ENCODE measurements around the gene SECTM1. TPM values are rescaled to one million over a fixed set of nuclear protein-coding genes. Genes with fewer than 3 reads are reported as not detected.
A peak's percentile ranks its signal among the peaks of the same experiment; 100 is the strongest.
"Not testable (repeated sequence)": the region's sequence is repeated elsewhere in the genome, so short reads cannot be mapped to it uniquely, and the experiment has no call there.

The SECTM1 gene
- total RNA-seq, 2 experiments from 2014 or later, result 0.72 to 0.74 TPM

- H3K4me3 Mint-ChIP-seq, result no peak overlapping the region
- no peaks in the 10 kb centered on the region for H3K36me3 Mint-ChIP-seq
- H3K27me3 Mint-ChIP-seq, result peaks cover 19% of the 10 kb centered on the region
- no peaks in the 10 kb centered on the region for H3K9me3 Mint-ChIP-seq
- DNase-seq, result no peak
- peaks cover 10% of the 10 kb centered on the region for H3K4me1 Mint-ChIP-seq
- H3K27ac Mint-ChIP-seq, result no peak overlapping the region
Measured at GRCh38 chr17:82355770-82356427, 22.3 kb upstream of the SECTM1 start.

DNA sequence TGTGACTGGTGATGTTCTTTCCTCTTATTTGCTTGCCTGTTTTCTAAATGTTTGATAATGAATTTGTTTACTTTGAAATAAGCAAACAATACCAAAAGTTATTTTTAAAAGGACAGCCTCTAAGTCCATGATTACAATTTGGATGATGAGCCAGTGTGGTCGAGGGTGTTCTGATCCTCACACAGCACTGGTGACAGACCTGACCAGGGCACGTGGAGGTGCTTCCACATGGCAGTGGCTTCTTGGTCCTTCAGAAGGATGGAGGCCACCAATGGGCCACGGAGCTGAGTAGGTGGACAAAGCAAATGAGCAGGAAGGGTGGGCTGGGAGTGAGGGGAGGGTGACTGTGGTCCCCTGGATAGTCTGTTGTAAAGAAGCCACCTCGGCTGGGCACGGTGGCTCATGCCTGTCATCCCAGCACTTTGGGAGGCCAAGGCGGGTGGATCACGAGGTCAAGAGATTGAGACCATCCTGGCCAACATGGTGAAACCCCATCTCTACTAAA, 21.3 kb upstream of the SECTM1 start:
- H3K36me3 Mint-ChIP-seq, result no peaks in the 10 kb centered on the region
- DNase-seq, result no peak
- H3K27ac Mint-ChIP-seq, result no peak overlapping the region
- H3K9me3 Mint-ChIP-seq, result no peaks in the 10 kb centered on the region
- H3K4me1 Mint-ChIP-seq, result peaks cover 10% of the 10 kb centered on the region
- no peak overlapping the region for H3K4me3 Mint-ChIP-seq
- H3K27me3 Mint-ChIP-seq, result peaks cover 19% of the 10 kb centered on the region

- no peaks in the 10 kb centered on the region for H3K9me3 Mint-ChIP-seq
- H3K27me3 Mint-ChIP-seq, result peaks cover 13% of the 10 kb centered on the region
- H3K4me3 Mint-ChIP-seq, result no peak overlapping the region
- H3K27ac Mint-ChIP-seq, result no peak overlapping the region
- no peak for DNase-seq
- peaks cover 7% of the 10 kb centered on the region for H3K4me1 Mint-ChIP-seq
- H3K36me3 Mint-ChIP-seq, result no peaks in the 10 kb centered on the region
Measured at GRCh38 chr17:82353484-82353883, 19.9 kb upstream of the SECTM1 start.

DNA sequence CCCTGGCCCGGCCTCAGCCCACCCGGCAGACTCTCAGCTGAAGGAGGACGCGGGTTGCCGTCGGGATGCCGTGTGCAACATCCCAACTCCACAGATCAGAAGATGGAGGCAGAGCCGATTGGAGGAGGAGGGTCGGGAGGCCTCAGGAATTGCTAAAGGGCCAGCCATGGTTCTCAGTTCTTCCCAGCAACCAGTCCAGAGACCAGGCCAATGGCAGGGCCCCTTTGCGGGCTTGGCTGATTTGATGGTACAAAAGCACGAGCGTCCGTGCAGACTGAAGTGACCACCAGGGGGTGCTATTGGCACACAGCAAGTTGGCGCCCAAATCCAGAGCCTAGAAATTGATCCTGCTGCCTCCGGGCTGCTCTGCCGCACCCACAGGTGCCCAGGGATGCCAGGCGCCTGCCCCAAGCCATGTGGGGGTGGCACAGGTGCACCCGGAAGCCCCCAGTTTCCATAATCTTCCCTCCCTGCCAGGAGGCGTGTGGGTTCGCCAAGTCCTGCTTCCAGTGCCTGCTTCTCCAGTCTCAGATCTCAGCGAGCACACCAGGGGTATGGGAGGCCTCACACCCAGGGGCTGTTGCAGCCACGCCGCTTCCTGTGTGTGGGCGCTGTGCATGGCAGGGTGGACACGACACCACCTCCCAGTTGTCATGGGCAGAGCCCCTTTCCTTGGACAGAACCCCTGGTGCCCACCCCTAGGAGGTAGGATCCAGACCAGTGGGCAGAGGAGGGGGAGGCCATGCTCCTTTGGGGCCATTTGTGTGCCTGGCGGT, 18.3 kb upstream of the SECTM1 start:
- Mint-ChIP-seq H3K27ac (no peak overlapping the region), H3K4me3 (no peak overlapping the region), H3K4me1 (no peaks in the 10 kb centered on the region), H3K9me3 (no peaks in the 10 kb centered on the region), H3K36me3 (no peaks in the 10 kb centered on the region), H3K27me3 (peaks cover 4% of the 10 kb centered on the region)
- DNase-seq, result peak; percentile 78

DNA sequence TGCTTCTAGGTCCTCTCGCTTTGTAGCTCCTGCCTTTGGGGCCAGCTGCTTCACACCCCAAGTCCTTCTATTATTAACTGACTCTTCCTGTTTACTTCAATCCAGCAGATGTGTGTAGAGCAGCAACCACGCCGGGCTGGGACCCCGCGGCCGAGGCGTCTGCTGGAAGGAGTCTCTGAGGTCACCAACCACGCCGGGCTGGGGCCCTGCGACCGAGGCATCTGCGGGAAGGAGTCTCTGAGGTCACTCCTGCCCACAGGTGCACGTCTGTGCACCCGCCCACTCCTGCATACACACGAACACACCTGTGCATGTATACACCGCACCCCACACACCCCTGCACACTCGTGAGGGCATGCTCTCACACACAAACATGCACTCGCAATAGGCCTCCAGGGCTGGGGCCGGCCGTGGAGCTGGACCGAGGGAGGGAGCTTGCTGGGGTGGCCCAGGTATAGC, 17.7 kb upstream of the SECTM1 start:
- no peaks in the 10 kb centered on the region for H3K36me3 Mint-ChIP-seq
- no peak for DNase-seq
- H3K27ac Mint-ChIP-seq, result no peak overlapping the region
- no peak overlapping the region for H3K4me3 Mint-ChIP-seq
- H3K27me3 Mint-ChIP-seq, result peaks cover 10% of the 10 kb centered on the region
- H3K9me3 Mint-ChIP-seq, result no peaks in the 10 kb centered on the region
- H3K4me1 Mint-ChIP-seq, result peaks cover 5% of the 10 kb centered on the region

GRCh38 chr17:82350182-82351030, 16.8 kb upstream of the SECTM1 start:
- Mint-ChIP-seq H3K4me1 (peaks cover 6% of the 10 kb centered on the region), H3K36me3 (no peaks in the 10 kb centered on the region), H3K9me3 (no peaks in the 10 kb centered on the region), H3K27ac (no peak overlapping the region), H3K4me3 (no peak overlapping the region), H3K27me3 (peaks cover 11% of the 10 kb centered on the region)
- peak; percentile 59 for DNase-seq

DNA sequence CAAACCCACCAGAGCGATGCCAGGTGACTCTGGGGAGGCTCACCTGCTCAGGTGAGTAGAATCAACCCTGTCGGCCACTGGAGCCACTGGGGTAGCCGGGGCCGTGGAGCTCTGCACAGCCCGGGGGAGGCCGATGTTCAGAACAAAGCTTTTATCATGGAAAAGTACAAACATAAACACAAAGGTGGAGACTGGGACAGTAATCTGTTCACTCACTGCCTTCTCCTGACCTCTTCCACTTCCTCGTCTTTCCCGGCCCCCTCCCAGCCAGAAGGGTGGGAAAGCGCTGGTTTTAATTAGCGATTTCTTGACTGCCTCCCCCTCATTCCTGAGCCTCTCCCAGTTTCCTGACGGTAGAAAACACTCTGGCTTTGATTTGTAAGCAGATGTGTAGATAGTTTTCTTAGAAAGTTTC, 15.7 kb upstream of the SECTM1 start:
- Mint-ChIP-seq H3K4me3 (no peak overlapping the region), H3K9me3 (no peaks in the 10 kb centered on the region), H3K27ac (no peak overlapping the region), H3K27me3 (peaks cover 7% of the 10 kb centered on the region), H3K36me3 (no peaks in the 10 kb centered on the region), H3K4me1 (peaks cover 6% of the 10 kb centered on the region)
- DNase-seq, result no peak

DNA sequence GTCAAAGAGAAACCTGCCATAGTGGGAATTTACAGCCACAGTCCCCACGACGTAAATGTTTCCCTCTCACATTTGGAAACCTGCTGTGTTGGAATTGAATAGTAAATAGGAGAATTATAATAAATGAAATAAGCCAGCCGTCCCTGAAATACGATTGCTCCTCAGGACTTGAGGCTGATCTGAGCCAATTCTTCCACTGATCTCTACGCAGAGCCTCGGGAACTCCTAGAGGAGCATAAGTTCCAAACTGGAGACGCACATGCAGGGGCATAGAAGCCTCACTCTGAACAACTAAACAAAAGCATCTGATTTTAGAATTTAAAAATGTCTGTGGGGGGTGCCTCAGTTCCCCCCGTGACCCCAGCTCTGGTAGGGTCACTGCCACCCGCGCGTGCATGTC, 15.3 kb upstream of the SECTM1 start:
- Mint-ChIP-seq H3K36me3 (no peaks in the 10 kb centered on the region), H3K4me1 (peaks cover 6% of the 10 kb centered on the region), H3K4me3 (no peak overlapping the region), H3K9me3 (no peaks in the 10 kb centered on the region), H3K27ac (no peak overlapping the region), H3K27me3 (peaks cover 7% of the 10 kb centered on the region)
- DNase-seq, result no peak

DNA sequence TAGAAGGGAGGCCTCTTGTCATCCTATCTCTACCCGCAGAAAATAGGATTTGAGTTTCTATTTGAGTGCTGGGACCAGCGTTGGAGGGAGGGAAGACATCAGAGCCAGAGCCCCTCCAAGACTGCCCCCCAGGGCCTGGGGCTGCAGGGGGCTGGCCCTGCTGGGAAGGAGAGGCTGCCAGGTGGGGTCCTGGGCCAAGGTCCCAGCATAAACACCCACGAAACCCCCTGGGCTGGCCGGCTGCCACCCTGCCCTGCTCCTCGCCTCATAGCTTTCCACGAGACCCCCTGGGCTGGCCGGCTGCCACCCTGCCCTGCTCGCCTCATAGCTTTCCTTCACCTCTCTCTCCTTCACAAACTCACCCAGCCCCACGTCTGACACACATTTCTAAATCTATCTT, 14.9 kb upstream of the SECTM1 start:
- DNase-seq, result no peak
- no peak overlapping the region for H3K27ac Mint-ChIP-seq
- H3K36me3 Mint-ChIP-seq, result no peaks in the 10 kb centered on the region
- no peak overlapping the region for H3K4me3 Mint-ChIP-seq
- peaks cover 7% of the 10 kb centered on the region for H3K27me3 Mint-ChIP-seq
- H3K9me3 Mint-ChIP-seq, result no peaks in the 10 kb centered on the region
- H3K4me1 Mint-ChIP-seq, result peaks cover 6% of the 10 kb centered on the region

DNA sequence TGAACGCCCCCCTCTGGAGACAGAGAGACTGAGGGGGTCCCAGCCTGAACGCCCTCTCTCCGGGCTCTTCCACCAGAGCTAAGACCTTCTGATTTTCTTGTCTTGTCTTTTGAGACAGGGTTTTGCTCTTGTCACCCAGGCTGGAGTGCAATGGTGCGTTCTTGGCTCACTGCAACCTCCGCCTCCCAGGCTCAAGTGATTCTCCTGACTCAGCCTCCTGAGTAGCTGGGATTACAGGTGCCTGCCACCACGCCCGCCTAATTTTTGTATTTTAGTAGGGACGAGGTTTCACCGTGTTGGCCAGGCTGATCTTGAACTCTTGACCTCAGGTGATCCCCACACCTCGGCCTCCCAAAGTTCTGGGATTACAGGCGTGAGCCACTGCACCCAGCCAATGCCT, 14.4 kb upstream of the SECTM1 start:
- H3K4me3 Mint-ChIP-seq, H3K27me3 Mint-ChIP-seq, H3K27ac Mint-ChIP-seq, H3K9me3 Mint-ChIP-seq, H3K4me1 Mint-ChIP-seq, H3K36me3 Mint-ChIP-seq, DNase-seq: not testable (repeated sequence)

GRCh38 chr17:82346342-82347300, 13.1 kb upstream of the SECTM1 start:
- H3K27ac Mint-ChIP-seq, result no peak overlapping the region
- DNase-seq, result no peak
- H3K9me3 Mint-ChIP-seq, result no peaks in the 10 kb centered on the region
- H3K4me3 Mint-ChIP-seq, result no peak overlapping the region
- H3K36me3 Mint-ChIP-seq, result no peaks in the 10 kb centered on the region
- H3K4me1 Mint-ChIP-seq, result peaks cover 6% of the 10 kb centered on the region
- peaks cover 7% of the 10 kb centered on the region for H3K27me3 Mint-ChIP-seq

DNA sequence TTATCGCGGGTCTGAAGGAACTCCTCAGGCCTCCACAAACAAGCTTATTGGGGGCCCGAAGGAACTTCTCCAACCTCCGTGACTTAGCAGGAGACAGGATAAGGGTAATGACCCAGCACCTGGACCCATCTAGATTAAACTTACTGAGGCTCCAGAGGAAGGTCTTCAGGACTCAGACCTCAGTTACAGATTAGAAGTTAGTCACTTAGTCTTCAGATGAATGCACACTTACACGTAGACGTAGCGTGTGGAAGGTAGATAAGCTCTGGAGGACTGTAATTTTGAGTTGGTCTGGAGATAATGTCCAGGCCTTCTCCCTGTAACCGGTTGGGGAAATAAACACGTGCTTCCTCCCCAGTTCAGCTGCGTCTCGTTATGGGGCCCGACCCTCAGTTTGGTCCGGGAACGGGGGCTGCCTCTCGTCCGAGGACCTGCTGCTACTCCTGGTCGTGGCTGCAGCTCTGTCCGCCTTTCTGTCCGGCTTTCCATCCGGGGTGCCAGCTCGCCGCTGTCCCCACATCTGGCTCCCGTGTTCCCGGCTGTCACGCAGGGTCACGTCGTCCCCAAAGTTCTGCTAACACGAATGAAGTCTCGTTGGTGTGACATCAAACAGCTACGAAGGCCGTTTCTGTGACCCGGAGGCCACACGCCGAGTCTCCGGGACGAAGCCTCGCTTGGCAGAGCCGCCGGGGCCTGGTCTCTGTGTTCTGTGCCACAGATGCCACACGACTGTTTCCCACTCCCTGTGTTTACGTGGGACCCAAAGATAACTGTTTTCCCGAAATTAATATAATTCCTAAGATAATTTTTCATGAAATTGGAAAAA, 11.8 kb upstream of the SECTM1 start:
- no peaks in the 10 kb centered on the region for H3K36me3 Mint-ChIP-seq
- H3K27me3 Mint-ChIP-seq, result peaks cover 7% of the 10 kb centered on the region
- no peak overlapping the region for H3K27ac Mint-ChIP-seq
- H3K4me3 Mint-ChIP-seq, result no peak overlapping the region
- DNase-seq, result no peak
- peaks cover 6% of the 10 kb centered on the region for H3K4me1 Mint-ChIP-seq
- H3K9me3 Mint-ChIP-seq, result no peaks in the 10 kb centered on the region

DNA sequence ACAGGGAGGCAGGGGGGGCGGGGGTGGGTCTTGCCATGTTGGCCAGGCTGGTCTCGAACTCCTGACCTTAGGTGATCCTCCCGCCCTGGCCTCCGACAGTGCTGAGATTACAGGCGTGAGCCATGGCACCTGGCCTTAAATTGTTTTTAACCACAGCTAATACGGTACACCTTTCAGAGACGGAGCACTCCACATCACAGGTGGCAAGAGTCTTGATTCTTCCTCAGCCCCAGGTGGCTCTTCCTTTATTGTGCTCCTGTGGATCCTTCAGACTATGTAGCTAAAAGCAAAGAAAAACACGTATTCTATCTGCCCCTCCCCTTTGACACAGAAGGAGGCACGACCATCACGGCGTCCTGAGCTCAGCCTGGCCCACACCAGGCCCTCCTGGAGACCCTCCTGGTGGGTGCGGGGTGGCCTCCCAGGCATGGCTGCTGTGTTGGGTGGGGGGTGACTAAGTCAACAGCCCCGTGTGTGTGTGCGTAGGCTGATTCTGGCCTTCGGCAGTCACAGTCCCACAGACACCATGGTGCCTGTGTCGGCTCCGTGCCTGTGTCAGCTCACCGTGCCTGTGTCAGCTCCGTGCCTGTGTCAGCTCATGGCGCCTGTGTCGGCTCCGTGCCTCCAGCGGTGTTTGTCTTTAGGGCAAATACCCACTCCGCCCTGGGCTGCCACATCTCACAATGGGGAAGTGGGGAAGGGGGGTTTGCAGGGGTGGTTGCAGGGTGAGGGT, 10.8 kb upstream of the SECTM1 start:
- peaks cover 7% of the 10 kb centered on the region for H3K27me3 Mint-ChIP-seq
- H3K4me3 Mint-ChIP-seq, result no peak overlapping the region
- no peak for DNase-seq
- H3K36me3 Mint-ChIP-seq, result no peaks in the 10 kb centered on the region
- H3K9me3 Mint-ChIP-seq, result no peaks in the 10 kb centered on the region
- peaks cover 6% of the 10 kb centered on the region for H3K4me1 Mint-ChIP-seq
- H3K27ac Mint-ChIP-seq, result no peak overlapping the region

All from activated naive CD8-positive, alpha-beta T cell treated with anti-CD3 and anti-CD28 coated beads for 36 hours (primary cell).